Measurements from ENCODE around the gene MSH4.
A peak's percentile ranks its signal among the peaks of the same experiment; 100 is the strongest.
"Not testable (repeated sequence)": the region's sequence is repeated elsewhere in the genome, so short reads cannot be mapped to it uniquely, and the experiment has no call there.

The MSH4 gene

GRCh38 chr1:75796376-75797272 is at the start of gene MSH4:
MSH4 (plus strand) TSS chr1:75796882; CDS start chr1:75796986, 104 bp downstream.
- no peak for DNase-seq

- not testable (repeated sequence) for DNase-seq
Observed at GRCh38 chr1:75757210-75757609, 39.5 kb upstream of the MSH4 start.

- DNase-seq, result not testable (repeated sequence)
Observed at GRCh38 chr1:75758543-75758942, 38.1 kb upstream of the MSH4 start.

- no peak for DNase-seq
Observed at GRCh38 chr1:75764057-75764655, 32.5 kb upstream of the MSH4 start.

GRCh38 chr1:75765697-75766355 is 30.9 kb upstream of the MSH4 start:
- DNase-seq, result no peak

GRCh38 chr1:75768016-75768415 is 28.7 kb upstream of the MSH4 start:
- no peak for DNase-seq

GRCh38 chr1:75770761-75771160 is 25.9 kb upstream of the MSH4 start:
- no peak for DNase-seq

GRCh38 chr1:75771978-75772377 is 24.7 kb upstream of the MSH4 start:
- no peak for DNase-seq

- DNase-seq, result not testable (repeated sequence)
Observed at GRCh38 chr1:75777812-75778211, 18.9 kb upstream of the MSH4 start.

- DNase-seq, result not testable (repeated sequence)
Observed at GRCh38 chr1:75778694-75779093, 18.0 kb upstream of the MSH4 start.

- DNase-seq, result not testable (repeated sequence)
Observed at GRCh38 chr1:75780183-75780582, 16.5 kb upstream of the MSH4 start.

- DNase-seq, result not testable (repeated sequence)
Observed at GRCh38 chr1:75783920-75784319, 12.8 kb upstream of the MSH4 start.

GRCh38 chr1:75785320-75785982 is 11.2 kb upstream of the MSH4 start:
- no peak for DNase-seq

- DNase-seq, result peak; percentile 44 to 74
Observed at GRCh38 chr1:75785983-75786853, 10.5 kb upstream of the MSH4 start, which contains the start of gene RABGGTB. RABGGTB (plus strand) TSS chr1:75786256; CDS start chr1:75786272, 16 bp downstream.

- DNase-seq, result no peak
Observed at GRCh38 chr1:75786901-75787493, 9.7 kb upstream of the MSH4 start.

- no peak for DNase-seq
Observed at GRCh38 chr1:75787524-75787923, 9.2 kb upstream of the MSH4 start.

- DNase-seq, result no peak
Observed at GRCh38 chr1:75789988-75790387, 6.7 kb upstream of the MSH4 start.

- no peak for DNase-seq
Observed at GRCh38 chr1:75791022-75791421, 5.7 kb upstream of the MSH4 start.

- DNase-seq, result no peak
Observed at GRCh38 chr1:75792091-75792490, 4.6 kb upstream of the MSH4 start.

- no peak for DNase-seq
Observed at GRCh38 chr1:75794382-75794781, 2.3 kb upstream of the MSH4 start.

GRCh38 chr1:75795703-75796193 is 934 bp upstream of the MSH4 start:
- no peak for DNase-seq

- no peak for DNase-seq
Observed at GRCh38 chr1:75797273-75797588, 549 bp downstream of the MSH4 start.

Data from cerebellar nuclear complex (tissue), 1 donor.